Aorta (tissue), 5 donors: ENCODE results near the gene BCL7B. TPM values are rescaled to one million over a fixed set of nuclear protein-coding genes. Genes with fewer than 3 reads are reported as not detected.

Source experiments
- ATAC-seq: fragments of 200-7000 bp; cut with Tn5 transposase; one replicate; pipeline ENCODE4 v1.9.1; 2022; ENCODE audit warnings: moderate library complexity; ENCODE audit not compliant: low FRiP score
- DNase-seq, 2 donors: peaks; one replicate each; pipeline ENCODE4 v3.0.0-alpha.2; 2020
- H3K27ac ChIP-seq, 2 donors: one replicate each; pipeline ENCODE4 v1.5.1; 2013; ENCODE audit warnings: low read length in 2 of 2, mild to moderate bottlenecking in 2 of 2, moderate library complexity in 2 of 2, control low read depth in 1 of 2, inconsistent platforms in 1 of 2, low read depth in 1 of 2
- H3K27me3 ChIP-seq, 2 donors: one replicate each; pipeline ENCODE4 v1.6.1; 2013; ENCODE audit warnings: control low read depth in 1 of 2, low read length in 1 of 2, mild to moderate bottlenecking in 1 of 2, moderate library complexity in 1 of 2; ENCODE audit not compliant: insufficient read depth in 2 of 2, control insufficient read depth in 1 of 2
- H3K36me3 ChIP-seq, 2 donors: one replicate each; pipeline ENCODE4 v1.6.1; 2013; ENCODE audit warnings: control low read depth in 1 of 2, low read length in 1 of 2, mild to moderate bottlenecking in 1 of 2; ENCODE audit not compliant: insufficient read depth in 2 of 2, control insufficient read depth in 1 of 2
- H3K4me1 ChIP-seq, 2 donors: one replicate each; pipeline ENCODE4 v1.6.1; 2013; ENCODE audit warnings: low read length in 2 of 2, control low read depth in 1 of 2, mild to moderate bottlenecking in 1 of 2, moderate library complexity in 1 of 2; ENCODE audit not compliant: insufficient read depth in 2 of 2, control insufficient read depth in 1 of 2
- H3K4me3 ChIP-seq, 2 donors: one replicate each; pipeline ENCODE4 v1.5.1; 2013; ENCODE audit warnings: low read length in 2 of 2, control low read depth in 1 of 2, mild to moderate bottlenecking in 1 of 2
- H3K9me3 ChIP-seq: one replicate; pipeline ENCODE4 v1.6.1; 2013; ENCODE audit warnings: mild to moderate bottlenecking, low read length; ENCODE audit not compliant: control insufficient read depth
- WGBS, 2 donors: extraction: QIAGEN DNeasy Blood & Tissue Kit; methylation state at CpG; one replicate each; pipeline ENCODE4 v1.1.7; 2013; 5-methylcytosine and 5-hydroxymethylcytosine counted together
- intact Hi-C, 2 donors: fragments of 100-400 bp; cut with DNase I; formaldehyde crosslinking; loops; one replicate each; pipeline versions ENCODE4 v1.14.2 to v1.15.0; 2022
- long read RNA-seq, 2 donors: library from polyadenylated mRNA; unstranded; transcript quantifications; one replicate each; pipeline ENCODE4 v2.0.0, GENCODE V29; 2020 to 2021
- polyA plus RNA-seq, 2 donors: library from polyadenylated mRNA; stranded (reverse); fragments of 200-250 nt; gene quantifications; one replicate each; pipeline ENCODE4 v1.2.3, GENCODE V29; 2013
- total RNA-seq, 2 donors: library from RNA; stranded (reverse); fragmentation: NEBNext Ultra II Directional; extraction: Animal tissue kit (Norgen Biotek cat#: 25700); gene quantifications; one replicate each; pipeline ENCODE4 v1.2.1, GENCODE V29; 2021
- donor health status: healthy with polysubstance abuse.
- donor health status: Bipolar disorder and iron deficiency.
- donor health status: DM: no; HTN: no; CAD: no.
- donor health status: DM: no; HTN: no; CAD: no.
- donor health status: DM: yes; HTN: yes; CAD: no.

The BCL7B gene
- total RNA-seq (10 to 100 TPM; 45.5 to 68.2 TPM), polyA plus RNA-seq (10 to 100 TPM; 70.9 to 92.3 TPM)
- long read RNA-seq, donor 1, transcript BCL7B-201 (6 exons, 1,975 nt) = major isoform, 42 of 86 reads
- long read RNA-seq, donor 1, partial matches to known transcripts = 22 of 86 reads
- long read RNA-seq, donor 1, other reads (novel, unspliced or antisense) = 8 of 86 reads
- long read RNA-seq, donor 2, transcript BCL7B-205 (5 exons, 887 nt) = minor isoform, 7 of 60 reads
- long read RNA-seq, donor 2, transcript BCL7B-201 (6 exons, 1,975 nt) = major isoform, 37 of 60 reads
- long read RNA-seq, donor 2, partial matches to known transcripts = 6 of 60 reads
- long read RNA-seq, donor 2, other reads (novel, unspliced or antisense) = 3 of 60 reads

GRCh38 chr7:73557397-73558257 is at the start of gene BCL7B:
Gene BCL7B, minus strand, starts transcription at chr7:73557690. Its CDS starts 112 bp downstream, at chr7:73557578.
- DNase-seq = peak; percentile 79 to 91
- H3K27ac ChIP-seq = peak within 1 kb of the TSS; percentile 92 to 94
- peaks cover 0 to 3% of the 10 kb centered on the region in 2 donors for H3K4me1 ChIP-seq
- intact Hi-C loops = loop anchor here (2.0 to 5.0 kb wide), 2 partner anchors 35 kb away; partner anchors contain the start of gene BAZ1B (in 2 of the 2)
- H3K4me3 ChIP-seq = peak within 1 kb of the TSS; percentile 66 to 79
- peak; percentile 85 for ATAC-seq
- WGBS, 2 donors = 5 to 7% methylated on average over 55 to 83 of the region's 83 CpGs
- H3K27me3 ChIP-seq = no peaks in the 10 kb centered on the region
- no peaks in the 10 kb centered on the region for H3K9me3 ChIP-seq
- H3K36me3 ChIP-seq = no peaks in the 10 kb centered on the region

DNA sequence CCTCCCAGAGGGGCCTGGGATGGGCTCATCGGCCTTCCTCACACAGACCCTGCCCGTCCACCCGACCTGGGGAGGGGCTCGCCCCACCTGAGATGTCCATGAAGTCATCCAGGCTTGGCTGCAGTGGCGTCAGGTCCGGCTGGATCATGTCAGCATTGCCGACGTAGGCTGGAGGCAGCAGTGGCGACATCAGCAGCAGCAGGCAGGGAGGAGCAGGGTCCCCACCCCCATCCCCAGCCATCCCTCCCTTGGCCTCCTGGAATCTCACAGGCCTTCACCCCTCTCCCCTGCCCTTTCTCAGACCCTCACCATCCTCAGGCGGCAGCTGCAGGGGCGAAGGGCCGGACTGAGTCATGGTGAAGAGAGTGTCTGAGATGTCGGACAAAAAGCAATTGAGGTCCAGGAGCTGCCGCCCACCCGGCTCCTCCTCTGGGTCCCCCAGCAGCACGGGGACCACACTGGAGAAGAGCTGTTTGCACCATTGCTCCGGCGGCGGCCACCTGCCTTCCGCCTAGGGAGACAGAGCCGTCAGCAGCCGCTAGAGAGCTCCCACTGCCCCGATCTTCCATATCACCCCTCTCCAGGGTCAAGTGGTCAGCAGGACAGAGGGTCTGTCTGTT is 48.2 kb upstream of the BCL7B start:
- Histone ChIP-seq H3K36me3 (no peaks in the 10 kb centered on the region), H3K27ac (no peak overlapping the region), H3K4me1 (no peaks in the 10 kb centered on the region), H3K27me3 (no peaks in the 10 kb centered on the region), H3K4me3 (no peak overlapping the region), H3K9me3 (no peaks in the 10 kb centered on the region)
- WGBS, 2 donors = 79% methylated on average over 22 to 23 of the region's 23 CpGs
- intact Hi-C loops = loop anchor here (2.0 to 5.0 kb wide), 3 partner anchors 62 to 121 kb away; partner anchors contain the start of gene VPS37D (in 1 of the 2)
- no peak for ATAC-seq
- no peak for DNase-seq

- H3K36me3 ChIP-seq = no peaks in the 10 kb centered on the region
- no peak overlapping the region for H3K4me3 ChIP-seq
- ATAC-seq = no peak
- H3K4me1 ChIP-seq = no peaks in the 10 kb centered on the region
- intact Hi-C loops = no loop called here
- DNase-seq = no peak
- no peaks in the 10 kb centered on the region for H3K9me3 ChIP-seq
- 77 to 79% methylated on average over 22 of the region's 22 CpGs for WGBS, 2 donors
- no peak overlapping the region for H3K27ac ChIP-seq
- H3K27me3 ChIP-seq = no peaks in the 10 kb centered on the region
These were observed 45.5 kb upstream of the BCL7B start for GRCh38 chr7:73602721-73603651.

GRCh38 chr7:73599916-73600315 is 42.4 kb upstream of the BCL7B start:
- intact Hi-C loops = no loop called here
- H3K4me1 ChIP-seq = no peaks in the 10 kb centered on the region

GRCh38 chr7:73599151-73599882 is 41.8 kb upstream of the BCL7B start:
- intact Hi-C loops = no loop called here
- 76 to 78% methylated on average over 12 to 13 of the region's 13 CpGs for WGBS, 2 donors
- DNase-seq = no peak
- no peak overlapping the region for H3K27ac ChIP-seq
- no peaks in the 10 kb centered on the region for H3K4me1 ChIP-seq
- no peak overlapping the region for H3K4me3 ChIP-seq
- no peak for ATAC-seq
- H3K9me3 ChIP-seq = no peaks in the 10 kb centered on the region
- no peaks in the 10 kb centered on the region for H3K27me3 ChIP-seq
- H3K36me3 ChIP-seq = no peaks in the 10 kb centered on the region

More at GRCh38 chr7:73599916-73600315, 42.4 kb upstream of the BCL7B start:
- DNase-seq (no peak), ATAC-seq (no peak)
- no peak overlapping the region for H3K27ac ChIP-seq
- H3K9me3 ChIP-seq = no peaks in the 10 kb centered on the region
- H3K4me3 ChIP-seq = no peak overlapping the region
- no peaks in the 10 kb centered on the region for H3K27me3 ChIP-seq
- WGBS, 2 donors = 72 to 76% methylated on average over 7 of the region's 7 CpGs
- H3K36me3 ChIP-seq = no peaks in the 10 kb centered on the region

DNA sequence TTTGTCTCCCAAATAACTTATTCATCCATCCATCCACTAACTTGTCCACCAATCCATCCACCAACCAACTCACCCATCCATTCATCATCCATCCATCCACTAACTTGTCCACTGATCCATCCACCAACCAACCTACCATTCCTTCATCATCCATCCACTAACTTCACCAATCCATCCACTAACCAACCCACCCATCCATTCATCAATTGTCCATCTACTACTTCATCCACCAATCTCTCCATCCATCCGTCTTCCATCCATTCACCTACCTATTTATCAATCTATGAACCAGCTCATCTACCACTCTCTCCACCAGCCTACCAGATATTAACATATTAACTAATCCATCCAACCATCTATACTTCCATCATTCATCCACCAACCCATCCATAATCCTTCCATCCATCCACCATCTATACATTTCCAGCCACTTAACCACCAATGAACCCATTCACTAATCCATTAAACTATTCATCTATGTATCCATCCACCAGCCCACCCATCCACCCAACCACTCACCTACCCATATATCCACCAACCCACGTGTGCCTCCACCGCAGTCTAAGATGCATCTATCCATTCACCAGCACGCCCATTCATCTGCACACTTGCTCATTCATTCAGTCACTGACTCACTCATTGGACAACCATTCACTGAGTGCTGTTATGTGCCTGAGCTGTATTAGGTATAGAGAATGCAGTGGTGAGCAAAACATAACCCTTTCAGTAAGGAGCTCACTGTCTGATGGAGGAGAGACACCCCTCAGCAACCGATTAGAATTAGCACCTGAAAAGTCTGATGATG is 40.7 kb upstream of the BCL7B start:
- H3K4me1 ChIP-seq = no peaks in the 10 kb centered on the region
- no peaks in the 10 kb centered on the region for H3K36me3 ChIP-seq
- no peaks in the 10 kb centered on the region for H3K9me3 ChIP-seq
- no peaks in the 10 kb centered on the region for H3K27me3 ChIP-seq
- ATAC-seq (no peak), DNase-seq (no peak)
- 87 to 90% methylated on average over 5 of the region's 5 CpGs for WGBS, 2 donors
- H3K4me3 ChIP-seq = no peak overlapping the region
- no peak overlapping the region for H3K27ac ChIP-seq
- intact Hi-C loops = no loop called here
